Measurements from ENCODE around the gene CARD9. TPM values are rescaled to one million over a fixed set of nuclear protein-coding genes. Genes with fewer than 3 reads are reported as not detected.

CARD9 gene
- total RNA-seq, 1 donor from 2014 or later, result 1.2 TPM

DNA sequence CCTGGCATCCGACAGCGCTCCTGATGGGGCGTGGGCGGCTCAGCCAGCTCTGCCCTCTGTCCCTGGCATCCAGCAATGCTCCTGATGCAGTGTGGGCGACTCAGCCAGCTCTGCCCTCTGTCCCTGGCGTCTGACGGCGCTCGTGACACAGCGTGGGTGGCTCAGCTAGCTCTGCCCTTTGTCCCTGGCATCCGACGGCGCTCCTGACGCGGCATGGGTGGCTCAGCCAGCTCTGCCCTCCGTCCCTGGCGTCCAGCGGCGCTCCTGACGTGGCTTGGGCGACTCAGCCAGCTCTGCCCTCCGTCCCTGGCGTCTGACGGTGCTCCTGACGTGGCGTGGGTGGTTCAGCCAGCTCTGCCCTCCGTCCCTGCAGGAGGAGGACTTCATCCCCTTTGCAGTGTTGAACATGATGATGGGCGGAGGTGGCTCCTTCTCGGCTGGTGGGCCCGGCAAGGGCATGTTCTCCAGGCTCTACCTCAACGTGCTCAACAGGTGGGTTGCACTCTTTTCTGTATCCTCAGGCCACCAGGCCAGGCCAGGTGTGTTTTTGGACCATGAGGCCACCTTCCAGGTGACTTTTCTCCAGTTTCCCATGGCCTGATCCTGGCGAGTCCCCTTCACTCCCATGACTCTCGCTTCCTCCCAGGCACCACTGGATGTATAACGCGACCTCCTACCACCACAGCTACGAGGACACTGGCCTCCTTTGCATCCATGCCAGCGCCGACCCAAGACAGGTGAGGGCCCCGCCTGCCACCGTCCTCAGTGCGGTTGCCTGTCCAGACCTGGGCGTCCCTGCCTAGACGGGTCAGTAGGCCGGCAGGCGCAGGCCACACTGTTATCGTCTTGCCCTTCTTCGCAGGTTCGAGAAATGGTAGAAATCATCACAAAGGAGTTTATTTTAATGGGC, 45.0 kb upstream of the CARD9 start:
- intact Hi-C loops (cut with micrococcal nuclease), result no loop called here
- DNase-seq, result no peak
- Histone ChIP-seq H3K9me3 (replicated peaks) (no peaks in the 10 kb centered on the region), H3K4me3 (no peak overlapping the region), H3K27ac (replicated peaks) (no peak overlapping the region), H3K36me3 (peaks cover 100% of the 10 kb centered on the region), H3K4me1 (no peaks in the 10 kb centered on the region), H3K27me3 (ENCODE audit: low read depth) (no peaks in the 10 kb centered on the region)
- TF ChIP-seq, protein P1, sequence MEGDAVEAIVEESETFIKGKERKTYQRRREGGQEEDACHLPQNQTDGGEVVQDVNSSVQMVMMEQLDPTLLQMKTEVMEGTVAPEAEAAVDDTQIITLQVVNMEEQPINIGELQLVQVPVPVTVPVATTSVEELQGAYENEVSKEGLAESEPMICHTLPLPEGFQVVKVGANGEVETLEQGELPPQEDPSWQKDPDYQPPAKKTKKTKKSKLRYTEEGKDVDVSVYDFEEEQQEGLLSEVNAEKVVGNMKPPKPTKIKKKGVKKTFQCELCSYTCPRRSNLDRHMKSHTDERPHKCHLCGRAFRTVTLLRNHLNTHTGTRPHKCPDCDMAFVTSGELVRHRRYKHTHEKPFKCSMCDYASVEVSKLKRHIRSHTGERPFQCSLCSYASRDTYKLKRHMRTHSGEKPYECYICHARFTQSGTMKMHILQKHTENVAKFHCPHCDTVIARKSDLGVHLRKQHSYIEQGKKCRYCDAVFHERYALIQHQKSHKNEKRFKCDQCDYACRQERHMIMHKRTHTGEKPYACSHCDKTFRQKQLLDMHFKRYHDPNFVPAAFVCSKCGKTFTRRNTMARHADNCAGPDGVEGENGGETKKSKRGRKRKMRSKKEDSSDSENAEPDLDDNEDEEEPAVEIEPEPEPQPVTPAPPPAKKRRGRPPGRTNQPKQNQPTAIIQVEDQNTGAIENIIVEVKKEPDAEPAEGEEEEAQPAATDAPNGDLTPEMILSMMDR (IDR thresholded peaks at IDR 0.05; ENCODE audit: borderline replicate concordance), result no peak

GRCh38 chr9:136416914-136417313, 43.4 kb upstream of the CARD9 start:
- Histone ChIP-seq H3K4me1 (peaks cover 10% of the 10 kb centered on the region), H3K27me3 (ENCODE audit: low read depth) (no peaks in the 10 kb centered on the region), H3K27ac (replicated peaks) (no peak overlapping the region), H3K4me3 (no peak overlapping the region), H3K9me3 (replicated peaks) (no peaks in the 10 kb centered on the region), H3K36me3 (peaks cover 96% of the 10 kb centered on the region)
- intact Hi-C loops (cut with micrococcal nuclease), result no loop called here
- TF ChIP-seq, protein P1 (IDR thresholded peaks at IDR 0.05; ENCODE audit: borderline replicate concordance), result no peak
- no peak for DNase-seq

- DNase-seq, result no peak
- no peak overlapping the region for H3K4me3 ChIP-seq
- no peak overlapping the region for H3K27ac ChIP-seq (replicated peaks)
- H3K27me3 ChIP-seq (ENCODE audit: low read depth), result no peaks in the 10 kb centered on the region
- intact Hi-C loops (cut with micrococcal nuclease), result no loop called here
- TF ChIP-seq, protein P1 (IDR thresholded peaks at IDR 0.05; ENCODE audit: borderline replicate concordance), result no peak
- H3K4me1 ChIP-seq, result peaks cover 15% of the 10 kb centered on the region
- H3K36me3 ChIP-seq, result peaks cover 94% of the 10 kb centered on the region
- H3K9me3 ChIP-seq (replicated peaks), result no peaks in the 10 kb centered on the region
Observed at GRCh38 chr9:136416427-136416826, 43.0 kb upstream of the CARD9 start.

DNA sequence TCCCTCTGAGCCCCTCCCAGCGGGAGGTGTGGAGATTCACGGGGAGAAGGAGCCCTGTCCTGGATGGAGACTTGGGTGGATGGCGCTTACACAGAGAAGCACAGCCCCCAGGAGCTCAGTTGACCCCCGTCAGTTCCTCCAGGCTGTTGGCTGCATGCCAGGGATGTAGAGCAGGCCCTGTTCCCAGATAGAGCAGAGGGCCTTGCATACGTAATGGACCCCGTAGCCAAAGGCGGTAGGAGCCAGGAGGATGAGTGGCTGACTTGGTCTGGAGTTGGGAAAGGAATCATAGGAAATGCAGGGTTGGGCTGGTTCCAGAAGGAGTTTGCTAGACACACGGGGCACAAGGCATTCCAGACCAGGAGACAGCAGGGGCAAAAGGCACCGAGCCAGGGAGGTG, 39.5 kb upstream of the CARD9 start:
- TF ChIP-seq, protein P1 (IDR thresholded peaks at IDR 0.05; ENCODE audit: borderline replicate concordance), result no peak
- DNase-seq, result no peak
- Histone ChIP-seq H3K4me3 (no peak overlapping the region), H3K4me1 (peaks cover 39% of the 10 kb centered on the region), H3K27me3 (ENCODE audit: low read depth) (no peaks in the 10 kb centered on the region), H3K36me3 (peaks cover 59% of the 10 kb centered on the region), H3K9me3 (replicated peaks) (no peaks in the 10 kb centered on the region), H3K27ac (replicated peaks) (no peak overlapping the region)
- intact Hi-C loops (cut with micrococcal nuclease), result no loop called here

- Histone ChIP-seq H3K27ac (replicated peaks) (peak overlapping the region; percentile 88), H3K4me1 (peaks cover 39% of the 10 kb centered on the region), H3K36me3 (peaks cover 57% of the 10 kb centered on the region), H3K4me3 (peak overlapping the region; percentile 97), H3K27me3 (ENCODE audit: low read depth) (no peaks in the 10 kb centered on the region), H3K9me3 (replicated peaks) (no peaks in the 10 kb centered on the region)
- intact Hi-C loops (cut with micrococcal nuclease), result no loop called here
- TF ChIP-seq, protein P1 (IDR thresholded peaks at IDR 0.05; ENCODE audit: borderline replicate concordance), result no peak
- DNase-seq, result no peak
Observed at GRCh38 chr9:136411378-136411777, 37.9 kb upstream of the CARD9 start.

All from left ventricle myocardium inferior (tissue), 1 donor.